ENCODE results near the gene SMYD3.

The SMYD3 gene

GRCh38 chr1:246212013-246212412 lies 295.1 kb downstream of the SMYD3 start:
- CTCF ChIA-PET = no interaction called here
- Histone ChIP-seq H3K9me3 (ENCODE audit: control insufficient read depth, insufficient read depth, low read depth, low read length) (no peaks in the 10 kb centered on the region), H3K4me3 (ENCODE audit: low read depth, low read length) (no peak overlapping the region), H3K36me3 (ENCODE audit: control insufficient read depth in 2 of 2, insufficient read depth in 1 of 2, low read length in 2 of 2) (no peaks in the 10 kb centered on the region), H3K4me1 (ENCODE audit: control insufficient read depth, insufficient read depth, low read length) (no peaks in the 10 kb centered on the region), H3K27ac (ENCODE audit: extremely low read depth, low read depth, low read length) (no peak overlapping the region)
- POLR2A ChIA-PET = no interaction called here
- TF ChIP-seq GLI4 (tag by site-specific recombination; IDR thresholded peaks at IDR 0.05) (no peak), GLIS2 (tag by site-specific recombination; IDR thresholded peaks at IDR 0.05) (no peak), ZNF792 (tag by site-specific recombination; IDR thresholded peaks at IDR 0.05) (no peak), ZBTB11 (tag by site-specific recombination; conservative IDR thresholded peaks at IDR 0.05; ENCODE audit: low read depth) (no peak), CTCF (tag by site-specific recombination; IDR thresholded peaks at IDR 0.05) (no peak), ZNF645 (tag by site-specific recombination; IDR thresholded peaks at IDR 0.05) (no peak), ZNF560 (tag by site-specific recombination; IDR thresholded peaks at IDR 0.05; ENCODE audit: borderline replicate concordance) (no peak), INSM2 (tag by site-specific recombination; IDR thresholded peaks at IDR 0.05) (no peak), ELK4 (IDR thresholded peaks at IDR 0.05; ENCODE audit: borderline replicate concordance, low read depth, low read length) (no peak), ZNF585B (tag by site-specific recombination; IDR thresholded peaks at IDR 0.05) (no peak), ZFP69B (tag by site-specific recombination; IDR thresholded peaks at IDR 0.05) (no peak), ZNF121 (tag by site-specific recombination; IDR thresholded peaks at IDR 0.05) (no peak), HOXC10 (CRISPR knock-in tag; IDR thresholded peaks at IDR 0.05) (no peak), ZBTB1 (tag by site-specific recombination; IDR thresholded peaks at IDR 0.05) (no peak), ZNF239 (tag by site-specific recombination; IDR thresholded peaks at IDR 0.05) (no peak), ZNF707 (tag by site-specific recombination; IDR thresholded peaks at IDR 0.05) (no peak)

GRCh38 chr1:246210756-246211155 lies 296.3 kb downstream of the SMYD3 start:
- Histone ChIP-seq H3K27ac (ENCODE audit: extremely low read depth, low read depth, low read length) (no peak overlapping the region), H3K4me1 (ENCODE audit: control insufficient read depth, insufficient read depth, low read length) (no peaks in the 10 kb centered on the region), H3K9me3 (ENCODE audit: control insufficient read depth, insufficient read depth, low read depth, low read length) (no peaks in the 10 kb centered on the region), H3K4me3 (ENCODE audit: low read depth, low read length) (no peak overlapping the region), H3K36me3 (ENCODE audit: control insufficient read depth in 2 of 2, insufficient read depth in 1 of 2, low read length in 2 of 2) (no peaks in the 10 kb centered on the region)
- ChIA-PET CTCF (no interaction called here), POLR2A (no interaction called here)
- no peak for TF ChIP-seq ZNF391 (tag by site-specific recombination; IDR thresholded peaks at IDR 0.05; ENCODE audit: borderline replicate concordance, low read depth)
- TF ChIP-seq ZNF548 (tag by site-specific recombination; IDR thresholded peaks at IDR 0.05) = no peak
- TF ChIP-seq ZNF626 (tag by site-specific recombination; IDR thresholded peaks at IDR 0.05) = no peak
- no peak for TF ChIP-seq ZNF76 (tag by site-specific recombination; IDR thresholded peaks at IDR 0.05; ENCODE audit: borderline replicate concordance, low read depth)
- TF ChIP-seq WT1 (tag by site-specific recombination; IDR thresholded peaks at IDR 0.05) = no peak
- TF ChIP-seq ZNF239 (tag by site-specific recombination; IDR thresholded peaks at IDR 0.05) = no peak
- no peak for TF ChIP-seq ZSCAN18 (tag by site-specific recombination; IDR thresholded peaks at IDR 0.05)
- no peak for TF ChIP-seq ZNF449 (tag by site-specific recombination; IDR thresholded peaks at IDR 0.05)
